IMR-90 (cell line): ENCODE measurements around the gene COLGALT1. TPM values are rescaled to one million over a fixed set of nuclear protein-coding genes. Genes with fewer than 3 reads are reported as not detected.

Source experiments
- ATAC-seq: fragments of 200-7000 bp; cut with Tn5 transposase; 2 replicates; pipeline ENCODE4 v1.9.1; 2020; ENCODE audit warnings: low read depth, mild to moderate bottlenecking, moderate library complexity
- BruUV-seq: library from RNA; stranded (reverse); fragments of 400-500 nt; replicated peaks from 2 replicates; lab custom pipeline; 2021; lab: Mats Ljungman, UMichigan
- CTCF ChIA-PET: fragments of 300-600 bp; formaldehyde crosslinking; extraction: SDS; loops from one replicate; lab custom pipeline; 2021; ENCODE audit warnings: antibody characterized with exemption; lab: Yijun Ruan, JAX
- POLR2A ChIA-PET: fragments of 300-600 bp; sonication (Branson Sonifier 250); formaldehyde crosslinking; loops from one replicate; lab custom pipeline; 2022; ENCODE audit warnings: antibody characterized with exemption; ENCODE audit not compliant: unreplicated experiment; lab: Charles Lee
- DNase-seq: peaks from one replicate; pipeline ENCODE4 v3.0.0; 2013
- H2AFZ ChIP-seq: replicated peaks from 2 replicates; pipeline ENCODE3; 2013; ENCODE audit warnings: low read length, mild to moderate bottlenecking; ENCODE audit not compliant: poor library complexity
- H2AK5ac ChIP-seq: 2 replicates; pipeline ENCODE4 v1.6.1; 2013; ENCODE audit warnings: low read depth, low read length, inconsistent platforms
- H2AK9ac ChIP-seq: replicated peaks from 2 replicates; pipeline ENCODE3; 2013; ENCODE audit warnings: mild to moderate bottlenecking, low read depth, low read length, moderate library complexity; ENCODE audit not compliant: poor library complexity
- H2BK120ac ChIP-seq: 2 replicates; pipeline ENCODE4 v1.6.1; 2013; ENCODE audit warnings: low read depth, low read length, inconsistent platforms
- H2BK15ac ChIP-seq: 3 replicates; pipeline ENCODE4 v1.6.1; 2013; ENCODE audit warnings: low read depth, low read length, inconsistent platforms
- H2BK20ac ChIP-seq: 2 replicates; pipeline ENCODE4 v1.6.1; 2013; ENCODE audit warnings: low read depth, mild to moderate bottlenecking, inconsistent platforms, low read length, moderate library complexity
- H2BK5ac ChIP-seq: 2 replicates; pipeline ENCODE4 v1.6.1; 2013; ENCODE audit warnings: mild to moderate bottlenecking, low read depth, low read length, inconsistent platforms; ENCODE audit not compliant: poor library complexity, severe bottlenecking
- H3K14ac ChIP-seq: replicated peaks from 2 replicates; pipeline ENCODE4 v1.6.1; 2013; ENCODE audit warnings: low read depth, low read length, inconsistent platforms
- H3K18ac ChIP-seq: 2 replicates; pipeline ENCODE4 v1.6.1; 2013; ENCODE audit warnings: low read depth, low read length, control low read depth
- H3K23ac ChIP-seq: 2 replicates; pipeline ENCODE4 v1.6.1; 2013; ENCODE audit warnings: low read depth, low read length, inconsistent platforms
- H3K27ac ChIP-seq: 2 replicates; pipeline ENCODE4 v1.5.1; 2013; ENCODE audit warnings: mild to moderate bottlenecking, control low read depth, low read length; ENCODE audit not compliant: insufficient read depth
- H3K27me3 ChIP-seq: 2 replicates; pipeline ENCODE4 v1.6.1; 2013; ENCODE audit warnings: low read length; ENCODE audit not compliant: control insufficient read depth, insufficient read depth
- H3K36me3 ChIP-seq: 2 replicates; pipeline ENCODE4 v1.6.1; 2013; ENCODE audit warnings: low read length, mixed read lengths; ENCODE audit not compliant: control insufficient read depth, insufficient read depth
- H3K4ac ChIP-seq: 2 replicates; pipeline ENCODE4 v1.6.1; 2013; ENCODE audit warnings: low read depth, low read length, inconsistent platforms
- H3K4me1 ChIP-seq: 2 replicates; pipeline ENCODE4 v1.6.1; 2013; ENCODE audit warnings: low read length, mixed read lengths; ENCODE audit not compliant: control insufficient read depth, insufficient read depth
- H3K4me2 ChIP-seq: 2 replicates; pipeline ENCODE4 v1.6.1; 2013; ENCODE audit warnings: low read depth, mild to moderate bottlenecking, control low read depth, low read length, moderate library complexity
- H3K4me3 ChIP-seq: 2 replicates; pipeline ENCODE4 v1.5.1; 2013; ENCODE audit warnings: low read depth, mild to moderate bottlenecking, control low read depth, low read length, moderate library complexity; ENCODE audit not compliant: insufficient read depth
- H3K56ac ChIP-seq: 2 replicates; pipeline ENCODE4 v1.6.1; 2013; ENCODE audit warnings: low read length, inconsistent platforms; ENCODE audit not compliant: insufficient read depth; ENCODE audit errors: extremely low read depth
- H3K79me1 ChIP-seq, 2 experiments: 2 replicates each; pipeline ENCODE4 v1.6.1; 2013; ENCODE audit warnings: low read length in 2 of 2, inconsistent platforms in 1 of 2, low read depth in 1 of 2
- H3K9ac ChIP-seq: 2 replicates; pipeline ENCODE4 v1.6.1; 2013; ENCODE audit warnings: low read depth, low read length, control low read depth
- H3K9me1 ChIP-seq: 2 replicates; pipeline ENCODE4 v1.6.1; 2013; ENCODE audit warnings: low read length, inconsistent platforms; ENCODE audit not compliant: insufficient read depth
- H3K9me3 ChIP-seq: 2 replicates; pipeline ENCODE4 v1.6.1; 2013; ENCODE audit warnings: low read length; ENCODE audit not compliant: control insufficient read depth, insufficient read depth
- H4K20me1 ChIP-seq: 2 replicates; pipeline ENCODE4 v1.6.1; 2013; ENCODE audit warnings: low read length, inconsistent platforms; ENCODE audit not compliant: insufficient read depth
- H4K5ac ChIP-seq: 2 replicates; pipeline ENCODE4 v1.6.1; 2013; ENCODE audit warnings: mild to moderate bottlenecking, low read depth, low read length, control low read depth
- H4K8ac ChIP-seq, 2 experiments: 2 replicates each; pipeline ENCODE4 v1.6.1; 2013; ENCODE audit warnings: low read depth in 2 of 2, low read length in 2 of 2, control low read depth in 1 of 2, inconsistent platforms in 1 of 2
- H4K91ac ChIP-seq: 2 replicates; pipeline ENCODE4 v1.6.1; 2013; ENCODE audit warnings: low read depth, low read length, inconsistent platforms; ENCODE audit not compliant: insufficient read depth
- BHLHE40 ChIP-seq: fragments of 150-350 bp; IDR thresholded peaks from 2 replicates; pipeline ENCODE4 v1.6.1; 2016; ENCODE audit warnings: mild to moderate bottlenecking, low read depth, low read length
- CHD1 ChIP-seq: IDR thresholded peaks from 2 replicates; pipeline ENCODE4 v1.6.1; 2012; ENCODE audit warnings: low read depth, low read length, improper control_type of control experiment
- MAZ ChIP-seq: IDR thresholded peaks from 2 replicates; pipeline ENCODE4 v1.6.1; 2012; ENCODE audit warnings: low read depth, mild to moderate bottlenecking, low read length, improper control_type of control experiment, moderate library complexity, borderline replicate concordance
- MXI1 ChIP-seq: IDR thresholded peaks from 2 replicates; pipeline ENCODE4 v1.6.1; 2012; ENCODE audit warnings: low read depth, mild to moderate bottlenecking, low read length, moderate library complexity, borderline replicate concordance
- RCOR1 ChIP-seq: IDR thresholded peaks from 2 replicates; pipeline ENCODE4 v1.6.1; 2012; ENCODE audit warnings: mild to moderate bottlenecking, low read length, improper control_type of control experiment; ENCODE audit not compliant: insufficient replicate concordance
- WGBS, 2 experiments: methylation state at CpG; one replicate each; pipeline versions ENCODE4 v1.1.5 to v1.1.7; 2013; ENCODE audit warnings: missing lambda C conversion rate in 2 of 2; ENCODE audit not compliant: insufficient read length in 1 of 2; ENCODE audit errors: extremely low coverage in 2 of 2; 5-methylcytosine and 5-hydroxymethylcytosine counted together
- dilution Hi-C: fragments of 300-500 bp; cut with HindIII; formaldehyde crosslinking; loops from one replicate; pipeline ENCODE4 v1.14.3; 2018; ENCODE audit warnings: low sequenced_read_pairs; ENCODE audit not compliant: unreplicated experiment
- in situ Hi-C: fragments of 300-500 bp; cut with MboI; formaldehyde crosslinking; loops from 3 replicates; pipeline ENCODE4 v1.14.3; 2019; ENCODE audit warnings: low sequenced_read_pairs, inconsistent platforms, mixed read lengths
- intact Hi-C: fragments of 100-400 bp; cut with micrococcal nuclease; formaldehyde crosslinking; loops from 2 replicates; pipeline ENCODE4 v1.10.0; 2022
- polyA plus RNA-seq, 3 experiments: library from polyadenylated mRNA; depleted of rRNA; stranded (reverse); fragments of >200 nt; gene quantifications; 2 replicates each; pipeline ENCODE4 v1.2.3, GENCODE V29; 2012; ENCODE audit warnings: low replicate concordance in 1 of 3
- total RNA-seq: library from RNA; depleted of rRNA; stranded (reverse); fragments of >200 nt; gene quantifications from 2 replicates; pipeline ENCODE4 v1.2.3, GENCODE V29; 2012
- TF ChIP-seq, protein P1 (sequence below): fragments of 150-350 bp; IDR thresholded peaks from 2 replicates; pipeline ENCODE4 v1.6.1; 2017; ENCODE audit warnings: mild to moderate bottlenecking, antibody characterized with exemption, low read length, low read depth
- TF ChIP-seq, protein P2 (sequence below): fragments of 150-350 bp; IDR thresholded peaks from 2 replicates; pipeline ENCODE4 v1.6.1; 2016; ENCODE audit warnings: low read depth, mild to moderate bottlenecking, low read length, moderate library complexity, borderline replicate concordance

Gene COLGALT1
- total and polyA plus RNA-seq, 2 of the 4 experiments (the other 2 are of a cell fraction), result 77.1 to 117 TPM

DNA sequence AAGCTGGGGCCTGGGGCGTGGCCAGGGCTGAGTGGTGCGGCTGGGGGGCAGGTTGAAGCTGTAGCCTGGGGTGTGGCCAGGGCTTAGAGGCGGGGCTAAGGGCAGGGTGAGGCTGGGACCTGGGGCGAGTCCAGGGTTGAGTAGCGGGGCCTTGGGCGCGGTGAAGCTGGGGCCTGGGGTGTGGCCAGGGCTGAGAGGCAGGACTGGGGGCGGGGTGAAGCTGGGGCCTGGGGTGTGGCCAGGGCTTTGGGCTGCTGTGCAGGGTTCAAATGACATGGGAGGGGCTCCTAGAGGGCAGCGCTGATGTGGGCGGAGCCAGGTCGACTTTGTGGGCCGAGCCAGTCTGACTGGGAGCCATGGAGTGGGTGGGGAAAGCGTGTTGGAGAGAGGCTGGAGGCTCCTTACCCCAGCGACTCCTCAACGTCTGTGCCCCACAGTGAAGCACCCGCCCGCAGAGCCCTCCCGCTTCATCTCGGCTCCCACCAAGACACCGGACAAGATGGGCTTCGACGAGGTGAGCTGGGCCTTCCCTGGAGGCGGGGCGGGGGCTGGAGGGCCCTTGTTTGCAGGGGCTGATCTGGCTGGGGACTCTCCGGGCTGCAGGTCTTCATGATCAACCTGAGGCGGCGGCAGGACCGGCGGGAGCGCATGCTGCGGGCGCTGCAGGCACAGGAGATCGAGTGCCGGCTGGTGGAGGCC lies 21.5 kb downstream of the COLGALT1 start:
- Histone ChIP-seq H3K27ac (no peak overlapping the region), H3K4me3 (no peak overlapping the region), H3K36me3 (peaks cover 51% of the 10 kb centered on the region), H3K56ac (no peak overlapping the region), H2BK15ac (no peak overlapping the region), H2AK9ac (no peak overlapping the region), H3K23ac (no peak overlapping the region), H3K27me3 (no peaks in the 10 kb centered on the region), H3K9ac (no peak overlapping the region), H4K8ac (no peak overlapping the region), H2BK20ac (no peak overlapping the region), H3K14ac (no peak overlapping the region), H2AFZ (no peak overlapping the region), H3K18ac (no peak overlapping the region), H3K79me1 (peaks cover 9 to 21% of the 10 kb centered on the region in 2 experiments; a peak in 2 of 4 replicates), H3K4ac (no peak overlapping the region), H4K91ac (no peak overlapping the region), H3K4me1 (no peaks in the 10 kb centered on the region), H2AK5ac (no peak overlapping the region), H3K4me2 (no peak overlapping the region), H2BK120ac (no peak overlapping the region), H4K5ac (no peak overlapping the region), H3K9me3 (no peaks in the 10 kb centered on the region), H4K20me1 (peaks cover 23% of the 10 kb centered on the region), H3K9me1 (peaks cover 8% of the 10 kb centered on the region; the same call in 1 of the 2 replicates), H2BK5ac (no peak overlapping the region)
- TF ChIP-seq RCOR1, result no peak
- no peak for TF ChIP-seq CHD1
- no peak for TF ChIP-seq MXI1
- TF ChIP-seq, protein P1, sequence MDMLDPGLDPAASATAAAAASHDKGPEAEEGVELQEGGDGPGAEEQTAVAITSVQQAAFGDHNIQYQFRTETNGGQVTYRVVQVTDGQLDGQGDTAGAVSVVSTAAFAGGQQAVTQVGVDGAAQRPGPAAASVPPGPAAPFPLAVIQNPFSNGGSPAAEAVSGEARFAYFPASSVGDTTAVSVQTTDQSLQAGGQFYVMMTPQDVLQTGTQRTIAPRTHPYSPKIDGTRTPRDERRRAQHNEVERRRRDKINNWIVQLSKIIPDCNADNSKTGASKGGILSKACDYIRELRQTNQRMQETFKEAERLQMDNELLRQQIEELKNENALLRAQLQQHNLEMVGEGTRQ, result no peak
- no peak for TF ChIP-seq BHLHE40
- TF ChIP-seq, protein P2, sequence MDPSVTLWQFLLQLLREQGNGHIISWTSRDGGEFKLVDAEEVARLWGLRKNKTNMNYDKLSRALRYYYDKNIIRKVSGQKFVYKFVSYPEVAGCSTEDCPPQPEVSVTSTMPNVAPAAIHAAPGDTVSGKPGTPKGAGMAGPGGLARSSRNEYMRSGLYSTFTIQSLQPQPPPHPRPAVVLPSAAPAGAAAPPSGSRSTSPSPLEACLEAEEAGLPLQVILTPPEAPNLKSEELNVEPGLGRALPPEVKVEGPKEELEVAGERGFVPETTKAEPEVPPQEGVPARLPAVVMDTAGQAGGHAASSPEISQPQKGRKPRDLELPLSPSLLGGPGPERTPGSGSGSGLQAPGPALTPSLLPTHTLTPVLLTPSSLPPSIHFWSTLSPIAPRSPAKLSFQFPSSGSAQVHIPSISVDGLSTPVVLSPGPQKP, result no peak
- no peak for TF ChIP-seq MAZ
- dilution Hi-C loops, result no loop called here
- in situ Hi-C loops, result no loop called here
- ATAC-seq (no peak), DNase-seq (no peak)
- WGBS, 2 experiments, result 68% methylated on average over 16 of the region's 34 CpGs; no CpG with 5 or more reads in 1 of the 2 experiments
- ChIA-PET CTCF (no interaction called here), POLR2A (interaction anchor here (0.6 kb wide), 1 partner anchor 982 kb away, joined by 4 read pairs; no protein-coding TSS in a partner anchor)
- intact Hi-C loops, result no loop called here
- no TSS peak for BruUV-seq
